Ishikawa (cell line): Measurements from ENCODE around the gene TMEM205.
A peak's percentile ranks its signal among the peaks of the same experiment; 100 is the strongest.

Source experiments
- CEBPB ChIP-seq: IDR thresholded peaks from 2 replicates; pipeline ENCODE4 v1.6.1; 2012
- CREB1 ChIP-seq: IDR thresholded peaks from 2 replicates; pipeline ENCODE4 v1.6.1; 2012; ENCODE audit warnings: low read depth
- EGR1 ChIP-seq: IDR thresholded peaks from 2 replicates; pipeline ENCODE4 v1.6.1; 2012
- EP300 ChIP-seq: IDR thresholded peaks from 2 replicates; pipeline ENCODE4 v1.6.1; 2012; ENCODE audit warnings: borderline replicate concordance
- FOXM1 ChIP-seq: IDR thresholded peaks from 2 replicates; pipeline ENCODE4 v1.6.1; 2012; ENCODE audit warnings: low read depth, borderline replicate concordance
- MAX ChIP-seq: IDR thresholded peaks from 2 replicates; pipeline ENCODE4 v1.6.1; 2012
- NFIC ChIP-seq: IDR thresholded peaks from 2 replicates; pipeline ENCODE4 v1.6.1; 2012
- RAD21 ChIP-seq: IDR thresholded peaks from 2 replicates; pipeline ENCODE4 v1.6.1; 2012; ENCODE audit warnings: low read depth
- REST ChIP-seq: IDR thresholded peaks from 2 replicates; pipeline ENCODE4 v1.6.1; 2012; ENCODE audit warnings: low read depth, mild to moderate bottlenecking
- TAF1 ChIP-seq: IDR thresholded peaks from 2 replicates; pipeline ENCODE4 v1.6.1; 2012; ENCODE audit warnings: low read depth, mild to moderate bottlenecking
- TCF12 ChIP-seq: IDR thresholded peaks from 2 replicates; pipeline ENCODE4 v1.6.1; 2012; ENCODE audit warnings: low read depth
- USF1 ChIP-seq: IDR thresholded peaks from 2 replicates; pipeline ENCODE4 v1.6.1; 2012
- YY1 ChIP-seq: IDR thresholded peaks from 2 replicates; pipeline ENCODE4 v1.6.1; 2012; ENCODE audit warnings: low read depth

GRCh38 chr19:11378319-11379189 is 32.5 kb upstream of the TMEM205 start:
- TF ChIP-seq EGR1 (no peak), CEBPB (no peak), REST (no peak), MAX (no peak), YY1 (no peak), TAF1 (no peak), CREB1 (no peak), EP300 (no peak), TCF12 (no peak), FOXM1 (no peak), RAD21 (peak; percentile 42; the same call in 1 of the 2 replicates), USF1 (no peak), NFIC (no peak)
